Skin of body (tissue), 2 donors: ENCODE results near the gene NIBAN1. TPM values are rescaled to one million over a fixed set of nuclear protein-coding genes. Genes with fewer than 3 reads are reported as not detected.
"Not testable (repeated sequence)": the region's sequence is repeated elsewhere in the genome, so short reads cannot be mapped to it uniquely, and the experiment has no call there.

Source experiments
- DNase-seq: peaks from one replicate; lab custom pipeline; 2025; lab: John Stamatoyannopoulos, UW
- total RNA-seq: library from RNA; depleted of rRNA; stranded (reverse); fragments of >200 nt; gene quantifications from one replicate; pipeline ENCODE4 v1.2.3, GENCODE V29; 2014

The NIBAN1 gene
- total RNA-seq, 1 donor from 2014 or later = 28.4 TPM

- peak; percentile 15 for DNase-seq
Observed at GRCh38 chr1:184972315-184973055, 1.8 kb downstream of the NIBAN1 start.

GRCh38 chr1:184971522-184972265, 2.6 kb downstream of the NIBAN1 start:
- no peak for DNase-seq

GRCh38 chr1:184970691-184971161, 3.6 kb downstream of the NIBAN1 start:
- no peak for DNase-seq

- DNase-seq = no peak
Observed at GRCh38 chr1:184966989-184967388, 7.3 kb downstream of the NIBAN1 start.

GRCh38 chr1:184965944-184966860, 8.1 kb downstream of the NIBAN1 start:
- DNase-seq = no peak

- no peak for DNase-seq
Observed at GRCh38 chr1:184965439-184965838, 8.9 kb downstream of the NIBAN1 start.

- peak; percentile 14 for DNase-seq
Observed at GRCh38 chr1:184959626-184960025, 14.7 kb downstream of the NIBAN1 start.

GRCh38 chr1:184958554-184959353, 15.6 kb downstream of the NIBAN1 start:
- DNase-seq = peak; percentile 26

GRCh38 chr1:184957901-184958300, 16.4 kb downstream of the NIBAN1 start:
- DNase-seq = not testable (repeated sequence)

- DNase-seq = no peak
Observed at GRCh38 chr1:184956999-184957700, 17.2 kb downstream of the NIBAN1 start.

GRCh38 chr1:184954232-184954995, 19.9 kb downstream of the NIBAN1 start:
- DNase-seq = no peak

- no peak for DNase-seq
Observed at GRCh38 chr1:184953600-184954219, 20.6 kb downstream of the NIBAN1 start.

- DNase-seq = no peak
Observed at GRCh38 chr1:184952428-184952827, 21.9 kb downstream of the NIBAN1 start.

- DNase-seq = no peak
Observed at GRCh38 chr1:184951788-184952187, 22.5 kb downstream of the NIBAN1 start.

GRCh38 chr1:184950906-184951305, 23.4 kb downstream of the NIBAN1 start:
- DNase-seq = no peak

GRCh38 chr1:184950227-184950626, 24.1 kb downstream of the NIBAN1 start:
- no peak for DNase-seq

GRCh38 chr1:184947497-184948256, 26.6 kb downstream of the NIBAN1 start:
- DNase-seq = no peak
